Measurements from ENCODE around the gene FKBP1A.
A peak's percentile ranks its signal among the peaks of the same experiment; 100 is the strongest.

The FKBP1A gene

GRCh38 chr20:1331801-1332453 lies 60.9 kb downstream of the FKBP1A start:
- Histone ChIP-seq H3K79me2 (ENCODE audit: insufficient read depth, low read length) (peaks cover 61% of the 10 kb centered on the region), H3K4me1 (ENCODE audit: insufficient read depth, low read length) (peaks cover 20% of the 10 kb centered on the region), H3K36me3 (ENCODE audit: insufficient read depth, low read length) (peaks cover 58% of the 10 kb centered on the region), H3K4me3 (ENCODE audit: low read depth in 1 of 2, low read length in 2 of 2) (no peak overlapping the region), H2AFZ (ENCODE audit: low read depth, low read length) (no peak overlapping the region), H3K27ac (ENCODE audit: low read length) (no peak overlapping the region), H3K27me3 (ENCODE audit: insufficient read depth, low read length, poor library complexity) (no peaks in the 10 kb centered on the region), H3K9ac (ENCODE audit: low read depth, low read length) (no peak overlapping the region), H3K9me3 (ENCODE audit: insufficient read depth, low read length, severe bottlenecking) (no peaks in the 10 kb centered on the region), H3K4me2 (ENCODE audit: insufficient read depth, low read length) (no peak overlapping the region), H4K20me1 (ENCODE audit: insufficient read depth, low read length) (peaks cover 80% of the 10 kb centered on the region)
- DNase-seq, result peak; percentile 4
- no peak for TF ChIP-seq EZH2 (IDR thresholded peaks at IDR 0.05; ENCODE audit: borderline replicate concordance, low read depth, low read length, severe bottlenecking)
- TF ChIP-seq CTCF (IDR thresholded peaks at IDR 0.05; ENCODE audit: borderline replicate concordance, extremely low read depth, low read length, poor library complexity, severe bottlenecking), result no peak
- ATAC-seq (ENCODE audit: insufficient read depth, low read depth), result no peak

DNA sequence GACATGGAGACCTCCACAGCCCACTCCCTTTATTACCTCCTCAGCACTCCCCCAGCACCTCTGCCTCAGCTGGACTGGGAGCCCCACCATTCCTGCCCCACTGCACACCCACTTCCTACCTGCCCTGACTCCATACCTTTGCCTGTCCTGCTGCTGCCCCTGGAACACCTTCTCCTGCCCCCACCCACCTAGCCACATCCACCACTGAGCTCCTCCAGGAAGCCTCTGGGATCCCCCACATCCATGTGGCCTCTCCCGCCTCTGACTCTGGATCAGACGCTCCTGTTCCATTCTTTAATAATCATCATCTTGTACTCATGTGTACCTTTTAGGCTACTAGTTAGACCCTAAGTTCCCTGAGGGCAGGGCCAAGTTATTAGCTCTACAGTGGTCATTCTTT lies 61.8 kb downstream of the FKBP1A start:
- Histone ChIP-seq H3K9ac (ENCODE audit: low read depth, low read length) (no peak overlapping the region), H3K4me3 (ENCODE audit: low read depth in 1 of 2, low read length in 2 of 2) (no peak overlapping the region), H2AFZ (ENCODE audit: low read depth, low read length) (no peak overlapping the region), H3K27ac (ENCODE audit: low read length) (no peak overlapping the region), H3K79me2 (ENCODE audit: insufficient read depth, low read length) (peaks cover 69% of the 10 kb centered on the region), H3K4me2 (ENCODE audit: insufficient read depth, low read length) (no peak overlapping the region), H3K36me3 (ENCODE audit: insufficient read depth, low read length) (peaks cover 60% of the 10 kb centered on the region), H3K27me3 (ENCODE audit: insufficient read depth, low read length, poor library complexity) (no peaks in the 10 kb centered on the region), H3K4me1 (ENCODE audit: insufficient read depth, low read length) (peaks cover 28% of the 10 kb centered on the region), H4K20me1 (ENCODE audit: insufficient read depth, low read length) (peaks cover 79% of the 10 kb centered on the region), H3K9me3 (ENCODE audit: insufficient read depth, low read length, severe bottlenecking) (no peaks in the 10 kb centered on the region)
- no peak for DNase-seq
- TF ChIP-seq CTCF (IDR thresholded peaks at IDR 0.05; ENCODE audit: borderline replicate concordance, extremely low read depth, low read length, poor library complexity, severe bottlenecking) (no peak), EZH2 (IDR thresholded peaks at IDR 0.05; ENCODE audit: borderline replicate concordance, low read depth, low read length, severe bottlenecking) (no peak)
- no peak for ATAC-seq (ENCODE audit: insufficient read depth, low read depth)

GRCh38 chr20:1330075-1330830 lies 62.6 kb downstream of the FKBP1A start:
- Histone ChIP-seq H2AFZ (ENCODE audit: low read depth, low read length) (no peak overlapping the region), H3K27me3 (ENCODE audit: insufficient read depth, low read length, poor library complexity) (no peaks in the 10 kb centered on the region), H3K4me2 (ENCODE audit: insufficient read depth, low read length) (no peak overlapping the region), H4K20me1 (ENCODE audit: insufficient read depth, low read length) (peaks cover 78% of the 10 kb centered on the region), H3K4me1 (ENCODE audit: insufficient read depth, low read length) (peaks cover 33% of the 10 kb centered on the region), H3K79me2 (ENCODE audit: insufficient read depth, low read length) (peaks cover 78% of the 10 kb centered on the region), H3K9ac (ENCODE audit: low read depth, low read length) (no peak overlapping the region), H3K9me3 (ENCODE audit: insufficient read depth, low read length, severe bottlenecking) (no peaks in the 10 kb centered on the region), H3K4me3 (ENCODE audit: low read depth in 1 of 2, low read length in 2 of 2) (no peak overlapping the region), H3K36me3 (ENCODE audit: insufficient read depth, low read length) (peaks cover 58% of the 10 kb centered on the region), H3K27ac (ENCODE audit: low read length) (0 out of 2 replicates have a peak overlapping the region, but pooled peaks have one; percentile 12)
- no peak for TF ChIP-seq EZH2 (IDR thresholded peaks at IDR 0.05; ENCODE audit: borderline replicate concordance, low read depth, low read length, severe bottlenecking)
- no peak for TF ChIP-seq CTCF (IDR thresholded peaks at IDR 0.05; ENCODE audit: borderline replicate concordance, extremely low read depth, low read length, poor library complexity, severe bottlenecking)
- ATAC-seq (ENCODE audit: insufficient read depth, low read depth) (no peak), DNase-seq (peak; percentile 11)

Measured in DND-41 (cell line).